ENCODE data around the gene CEP192.
"Not testable (repeated sequence)": the region's sequence is repeated elsewhere in the genome, so short reads cannot be mapped to it uniquely, and the experiment has no call there.

CEP192 gene

GRCh38 chr18:13032173-13032572 is 41.0 kb downstream of the CEP192 start:
- DNase-seq: no peak

GRCh38 chr18:13035249-13035914 is 44.2 kb downstream of the CEP192 start:
- no peak for DNase-seq

GRCh38 chr18:13036622-13037320 is 45.6 kb downstream of the CEP192 start:
- no peak for DNase-seq

GRCh38 chr18:13039806-13040205 is 48.6 kb downstream of the CEP192 start:
- no peak for DNase-seq

GRCh38 chr18:13043066-13043465 is 51.9 kb downstream of the CEP192 start:
- DNase-seq: no peak

GRCh38 chr18:13048061-13048595 is 57.0 kb downstream of the CEP192 start:
- no peak for DNase-seq

GRCh38 chr18:13051159-13051558 is 60.0 kb downstream of the CEP192 start:
- no peak for DNase-seq

GRCh38 chr18:13051950-13052349 is 60.8 kb downstream of the CEP192 start:
- no peak for DNase-seq

- no peak for DNase-seq
Measured at GRCh38 chr18:13054336-13054735, 63.2 kb downstream of the CEP192 start.

- no peak for DNase-seq
Measured at GRCh38 chr18:13061630-13062189, 70.5 kb downstream of the CEP192 start.

- no peak for DNase-seq
Measured at GRCh38 chr18:13067124-13067523, 76.0 kb downstream of the CEP192 start.

GRCh38 chr18:13067966-13068365 is 76.8 kb downstream of the CEP192 start:
- no peak for DNase-seq

GRCh38 chr18:13070460-13070859 is 79.3 kb downstream of the CEP192 start:
- DNase-seq: no peak

GRCh38 chr18:13076886-13077285 is 85.7 kb downstream of the CEP192 start:
- no peak for DNase-seq

GRCh38 chr18:13077473-13077872 is 86.3 kb downstream of the CEP192 start:
- DNase-seq: no peak

GRCh38 chr18:13078065-13078464 is 86.9 kb downstream of the CEP192 start:
- not testable (repeated sequence) for DNase-seq

- DNase-seq: no peak
Measured at GRCh38 chr18:13086906-13087305, 95.7 kb downstream of the CEP192 start.

GRCh38 chr18:13095466-13095865 is 104.3 kb downstream of the CEP192 start:
- DNase-seq: no peak

- DNase-seq: no peak
Measured at GRCh38 chr18:13096232-13096631, 105.1 kb downstream of the CEP192 start.

GRCh38 chr18:13096719-13097118 is 105.6 kb downstream of the CEP192 start:
- DNase-seq: no peak

- DNase-seq: not testable (repeated sequence)
Measured at GRCh38 chr18:13098104-13098503, 106.9 kb downstream of the CEP192 start.

- DNase-seq: no peak
Measured at GRCh38 chr18:13099113-13099512, 108.0 kb downstream of the CEP192 start.

Data from nucleus accumbens (tissue), 56 donors.